Colonic mucosa (tissue), 4 donors: ENCODE results near the gene PSD. TPM values are rescaled to one million over a fixed set of nuclear protein-coding genes. Genes with fewer than 3 reads are reported as not detected.
A peak's percentile ranks its signal among the peaks of the same experiment; 100 is the strongest.

Experiments used
- DNase-seq: peaks from one replicate; pipeline ENCODE4 v3.0.0-alpha.2; 2020
- H3K27ac ChIP-seq: fragments of 200-600 bp; one replicate; pipeline ENCODE4 v1.8.0; 2021
- H3K27me3 ChIP-seq: fragments of 200-600 bp; one replicate; pipeline ENCODE4 v1.8.0; 2021
- H3K36me3 ChIP-seq: fragments of 200-600 bp; one replicate; pipeline ENCODE4 v1.8.0; 2021
- H3K4me1 ChIP-seq: fragments of 200-600 bp; one replicate; pipeline ENCODE4 v1.8.0; 2021; ENCODE audit warnings: mild to moderate bottlenecking
- H3K4me3 ChIP-seq: fragments of 200-600 bp; one replicate; pipeline ENCODE4 v1.8.0; 2021
- H3K9ac ChIP-seq, 2 donors: one replicate each; pipeline ENCODE4 v1.7.0; 2013; ENCODE audit warnings: control low read depth in 2 of 2, low read depth in 2 of 2, low read length in 2 of 2
- H3K9me3 ChIP-seq: fragments of 200-600 bp; one replicate; pipeline ENCODE4 v1.8.0; 2021
- intact Hi-C: fragments of 100-400 bp; cut with DNase I; formaldehyde crosslinking; loops from one replicate; pipeline ENCODE4 v1.14.1; 2022
- total RNA-seq, 2 donors: library from RNA; stranded (reverse); fragmentation: NEBNext Ultra II Directional in 1 of 2; extraction: Animal tissue kit (Norgen Biotek cat#: 25700) in 1 of 2; gene quantifications; one replicate each; pipeline ENCODE4 v1.2.1, GENCODE V29; 2021
- TF ChIP-seq, protein P1 (sequence below): fragments of 200-600 bp; IDR thresholded peaks from one replicate; pipeline ENCODE4 v1.8.0; 2022; ENCODE audit warnings: antibody characterized with exemption, mild to moderate bottlenecking
- donor health status: healthy.
- donor health status: DM: no; HTN: no; CAD: no.
- donor health status: DM: no; HTN: no; CAD: no.

Gene PSD
- total RNA-seq, 2 donors from 2014 or later, result 4.2 to 22.5 TPM

DNA sequence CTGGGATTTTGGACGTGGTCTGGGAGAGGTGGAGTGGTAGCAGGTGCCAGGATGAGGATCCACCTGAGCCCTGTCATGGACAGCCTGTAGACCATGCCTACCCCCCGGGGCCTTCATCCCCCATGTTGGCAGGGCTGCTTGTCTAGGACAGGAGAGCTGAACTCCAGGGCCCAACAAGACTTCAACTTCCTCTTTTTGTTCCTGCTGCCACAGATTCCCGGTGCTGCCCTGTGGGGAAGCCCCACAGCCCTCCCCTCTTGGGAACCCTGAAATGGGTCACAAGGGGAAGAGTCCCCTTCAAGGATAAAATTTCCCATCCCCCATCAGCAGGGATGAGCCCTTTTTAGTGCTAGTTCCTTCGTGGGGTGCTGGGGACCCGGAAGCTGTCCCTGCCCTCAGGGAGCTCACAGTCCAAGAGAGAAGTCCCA is 15.0 kb upstream of the PSD start:
- H3K9me3 ChIP-seq, result no peaks in the 10 kb centered on the region
- H3K9ac ChIP-seq, result no peak overlapping the region
- H3K4me1 ChIP-seq, result peaks cover 4% of the 10 kb centered on the region
- DNase-seq, result no peak
- no peak overlapping the region for H3K27ac ChIP-seq
- H3K4me3 ChIP-seq, result no peak overlapping the region
- intact Hi-C loops, result no loop called here
- no peaks in the 10 kb centered on the region for H3K36me3 ChIP-seq
- TF ChIP-seq, protein P1, sequence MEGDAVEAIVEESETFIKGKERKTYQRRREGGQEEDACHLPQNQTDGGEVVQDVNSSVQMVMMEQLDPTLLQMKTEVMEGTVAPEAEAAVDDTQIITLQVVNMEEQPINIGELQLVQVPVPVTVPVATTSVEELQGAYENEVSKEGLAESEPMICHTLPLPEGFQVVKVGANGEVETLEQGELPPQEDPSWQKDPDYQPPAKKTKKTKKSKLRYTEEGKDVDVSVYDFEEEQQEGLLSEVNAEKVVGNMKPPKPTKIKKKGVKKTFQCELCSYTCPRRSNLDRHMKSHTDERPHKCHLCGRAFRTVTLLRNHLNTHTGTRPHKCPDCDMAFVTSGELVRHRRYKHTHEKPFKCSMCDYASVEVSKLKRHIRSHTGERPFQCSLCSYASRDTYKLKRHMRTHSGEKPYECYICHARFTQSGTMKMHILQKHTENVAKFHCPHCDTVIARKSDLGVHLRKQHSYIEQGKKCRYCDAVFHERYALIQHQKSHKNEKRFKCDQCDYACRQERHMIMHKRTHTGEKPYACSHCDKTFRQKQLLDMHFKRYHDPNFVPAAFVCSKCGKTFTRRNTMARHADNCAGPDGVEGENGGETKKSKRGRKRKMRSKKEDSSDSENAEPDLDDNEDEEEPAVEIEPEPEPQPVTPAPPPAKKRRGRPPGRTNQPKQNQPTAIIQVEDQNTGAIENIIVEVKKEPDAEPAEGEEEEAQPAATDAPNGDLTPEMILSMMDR, result no peak
- H3K27me3 ChIP-seq, result no peaks in the 10 kb centered on the region

- TF ChIP-seq, protein P1, result no peak
- Histone ChIP-seq H3K4me3 (peak within 1 kb of the TSS; percentile 85), H3K27me3 (no peaks in the 10 kb centered on the region), H3K9ac (peak within 1 kb of the TSS; percentile 96 to 98), H3K4me1 (peaks cover 4% of the 10 kb centered on the region), H3K36me3 (no peaks in the 10 kb centered on the region), H3K9me3 (no peaks in the 10 kb centered on the region), H3K27ac (peak within 1 kb of the TSS; percentile 22)
- DNase-seq, result peak; percentile 99
- intact Hi-C loops, result no loop called here
Observed at GRCh38 chr10:102432162-102432950, 13.8 kb upstream of the PSD start, which contains the start of gene CUEDC2. CUEDC2 (minus strand) TSS chr10:102432574; CDS start chr10:102425188, 7,386 bp downstream.

DNA sequence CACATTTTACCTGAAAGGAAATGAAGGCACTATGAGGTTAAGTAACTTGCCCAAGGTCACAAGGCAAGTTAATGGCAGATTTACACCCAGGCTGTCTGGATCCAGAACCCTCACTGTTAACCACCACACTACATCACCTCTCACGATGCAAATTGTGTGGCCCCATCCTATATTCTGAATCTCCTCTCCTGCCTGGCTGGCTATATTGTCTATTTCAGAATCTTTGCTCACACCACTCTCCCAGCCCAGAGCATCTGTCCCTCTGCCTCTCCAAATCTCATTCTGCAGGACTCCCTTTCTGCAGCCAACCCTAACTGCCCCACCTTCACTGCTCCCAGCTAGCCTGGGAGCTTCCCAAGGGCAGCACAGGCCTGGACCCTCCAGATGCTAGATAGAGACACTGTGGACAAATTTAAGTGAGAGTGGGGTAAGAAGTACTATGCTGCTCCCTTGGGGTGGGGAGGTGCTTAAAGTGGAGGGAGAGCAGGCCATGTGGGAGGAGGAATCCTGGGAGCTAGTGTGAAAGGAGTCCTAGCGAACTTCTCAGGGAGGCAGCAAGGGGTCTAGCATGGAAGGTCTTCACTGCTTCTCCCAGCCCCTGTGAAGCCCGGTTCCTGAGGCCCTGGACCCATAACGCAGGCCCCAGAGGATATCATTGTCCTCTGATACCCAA is 13.0 kb upstream of the PSD start:
- intact Hi-C loops, result no loop called here
- peak overlapping the region; percentile 96 to 98 for H3K9ac ChIP-seq
- H3K9me3 ChIP-seq, result no peaks in the 10 kb centered on the region
- H3K36me3 ChIP-seq, result no peaks in the 10 kb centered on the region
- H3K27me3 ChIP-seq, result no peaks in the 10 kb centered on the region
- TF ChIP-seq, protein P1, result no peak
- H3K4me3 ChIP-seq, result peak overlapping the region; percentile 85
- no peak overlapping the region for H3K27ac ChIP-seq
- DNase-seq, result no peak
- peaks cover 4% of the 10 kb centered on the region for H3K4me1 ChIP-seq

- H3K9me3 ChIP-seq, result no peaks in the 10 kb centered on the region
- H3K4me3 ChIP-seq, result no peak overlapping the region
- no peaks in the 10 kb centered on the region for H3K36me3 ChIP-seq
- no peak for DNase-seq
- intact Hi-C loops, result no loop called here
- no peaks in the 10 kb centered on the region for H3K27me3 ChIP-seq
- no peak overlapping the region for H3K9ac ChIP-seq
- H3K4me1 ChIP-seq, result peaks cover 4% of the 10 kb centered on the region
- TF ChIP-seq, protein P1, result no peak
- H3K27ac ChIP-seq, result no peak overlapping the region
Observed at GRCh38 chr10:102429468-102429867, 10.9 kb upstream of the PSD start.

GRCh38 chr10:102426803-102427287 is 8.3 kb upstream of the PSD start:
- Histone ChIP-seq H3K27ac (no peak overlapping the region), H3K4me1 (peaks cover 7% of the 10 kb centered on the region), H3K36me3 (no peaks in the 10 kb centered on the region), H3K9ac (no peak overlapping the region), H3K4me3 (no peak overlapping the region), H3K9me3 (no peaks in the 10 kb centered on the region), H3K27me3 (no peaks in the 10 kb centered on the region)
- TF ChIP-seq, protein P1, result no peak
- intact Hi-C loops, result no loop called here
- DNase-seq, result no peak
